ENCODE results near the gene CACNG8. TPM values are rescaled to one million over a fixed set of nuclear protein-coding genes. Genes with fewer than 3 reads are reported as not detected.

CACNG8 gene
- total RNA-seq, 4 donors from 2014 or later, result under 0.01 TPM; not detected in 3

- no peak for TF ChIP-seq CTCF (IDR thresholded peaks at IDR 0.05; ENCODE audit: low read depth)
These were observed 5.1 kb upstream of the CACNG8 start for GRCh38 chr19:53957448-53958167.

- no peak for TF ChIP-seq CTCF (IDR thresholded peaks at IDR 0.05; ENCODE audit: low read depth)
These were observed 4.6 kb upstream of the CACNG8 start for GRCh38 chr19:53958168-53958571.

- TF ChIP-seq CTCF (IDR thresholded peaks at IDR 0.05; ENCODE audit: low read depth), result no peak
These were observed 3.6 kb upstream of the CACNG8 start for GRCh38 chr19:53958823-53959757.

DNA sequence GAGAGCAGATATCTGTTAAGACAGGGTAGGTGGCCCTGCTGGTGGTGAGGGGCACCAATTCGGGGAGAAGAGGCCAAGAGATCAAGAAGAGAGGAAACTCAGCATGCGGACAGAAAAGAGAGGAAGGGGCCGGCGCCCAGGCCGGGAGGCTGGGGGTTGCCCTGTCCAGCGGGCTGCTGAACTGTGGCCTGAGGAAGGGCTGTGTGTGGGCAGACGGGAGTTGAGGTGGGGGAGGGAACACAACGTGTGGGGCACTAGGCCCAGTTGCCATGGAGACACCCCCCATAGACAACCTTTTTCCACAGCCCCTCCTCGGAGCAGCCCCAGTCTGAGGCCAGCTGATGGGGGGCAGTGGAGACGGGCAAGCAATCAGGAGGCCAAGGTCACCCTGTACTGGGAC, 2.5 kb upstream of the CACNG8 start:
- TF ChIP-seq CTCF (IDR thresholded peaks at IDR 0.05; ENCODE audit: low read depth), result no peak

GRCh38 chr19:53960886-53961285, 1.9 kb upstream of the CACNG8 start:
- TF ChIP-seq CTCF (IDR thresholded peaks at IDR 0.05; ENCODE audit: low read depth), result no peak

DNA sequence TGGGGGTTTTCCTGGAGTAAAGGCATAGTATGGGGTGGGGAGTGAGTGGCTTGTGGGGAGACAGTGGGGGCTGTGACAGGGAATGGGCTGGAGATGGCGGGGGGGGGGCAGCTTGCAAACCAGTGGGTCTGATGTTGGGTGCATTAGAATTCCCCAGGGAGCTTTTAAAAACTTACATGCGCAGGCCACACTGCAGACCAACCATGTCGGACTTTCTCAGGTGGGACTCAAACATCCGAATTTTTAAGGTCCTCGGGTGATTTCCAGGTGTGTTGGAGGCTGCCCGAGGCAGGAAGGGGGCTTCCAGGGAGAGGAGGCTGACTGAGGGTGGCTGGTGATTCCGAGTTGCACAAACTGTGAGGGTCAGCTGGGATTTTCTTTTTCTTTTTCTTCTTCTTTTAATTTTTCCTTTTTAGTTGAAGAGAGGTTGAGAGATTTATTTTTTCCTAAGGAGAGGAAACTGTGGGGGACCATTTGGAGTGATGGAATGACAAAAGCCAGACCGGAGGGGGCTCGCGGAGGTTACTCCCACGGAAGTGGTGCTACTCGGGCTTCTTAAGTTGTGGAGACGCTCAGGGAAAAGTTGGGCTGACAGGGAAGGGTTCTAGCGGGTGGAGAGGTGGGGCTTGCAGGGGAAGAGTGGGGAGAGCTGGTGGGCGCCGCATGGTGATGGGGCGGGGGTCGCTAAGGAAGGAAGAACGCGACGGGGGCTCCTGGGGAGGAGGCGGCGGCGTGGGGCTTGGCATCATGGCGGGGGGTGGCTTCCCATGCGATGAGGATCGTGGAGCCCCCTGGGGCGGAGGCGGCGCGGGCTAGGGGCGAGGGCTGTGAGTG, 997 bp upstream of the CACNG8 start:
- no peak for TF ChIP-seq CTCF (IDR thresholded peaks at IDR 0.05; ENCODE audit: low read depth)

Measured in subcutaneous adipose tissue (tissue), 4 donors.